H9 (cell line): ENCODE results near the gene CHCHD3. TPM values are rescaled to one million over a fixed set of nuclear protein-coding genes. Genes with fewer than 3 reads are reported as not detected.

Experiments used
- DNase-seq: peaks from one replicate; pipeline ENCODE4 v3.0.0-alpha.2; 2017
- H2AFZ ChIP-seq: one replicate; pipeline ENCODE4 v1.6.1; 2013; ENCODE audit warnings: mild to moderate bottlenecking, low read length, control low read depth, moderate library complexity
- H2AK5ac ChIP-seq: 2 replicates; pipeline ENCODE4 v1.6.1; 2013; ENCODE audit warnings: low read length, control low read depth, mixed read lengths; ENCODE audit not compliant: insufficient read length
- H2BK120ac ChIP-seq: one replicate; pipeline ENCODE4 v1.6.1; 2013; ENCODE audit warnings: low read depth, mild to moderate bottlenecking, low read length, control low read depth, inconsistent platforms; ENCODE audit not compliant: poor library complexity, severe bottlenecking
- H2BK12ac ChIP-seq: 2 replicates; pipeline ENCODE4 v1.6.1; 2013; ENCODE audit warnings: low read length, control low read depth, mixed read lengths, low read depth; ENCODE audit not compliant: insufficient read length
- H2BK15ac ChIP-seq: 2 replicates; pipeline ENCODE4 v1.6.1; 2013; ENCODE audit warnings: low read depth, low read length, control low read depth
- H2BK20ac ChIP-seq: one replicate; pipeline ENCODE4 v1.6.1; 2013; ENCODE audit warnings: low read depth, mild to moderate bottlenecking, low read length, control low read depth, inconsistent platforms; ENCODE audit not compliant: poor library complexity, severe bottlenecking
- H2BK5ac ChIP-seq: 2 replicates; pipeline ENCODE4 v1.6.1; 2013; ENCODE audit warnings: low read length, control low read depth, mixed read lengths; ENCODE audit not compliant: insufficient read length
- H3K14ac ChIP-seq: 2 replicates; pipeline ENCODE4 v1.6.1; 2013; ENCODE audit warnings: low read length, control low read depth; ENCODE audit not compliant: insufficient read depth
- H3K18ac ChIP-seq: 2 replicates; pipeline ENCODE4 v1.6.1; 2013; ENCODE audit warnings: low read depth, mild to moderate bottlenecking, mixed read lengths, low read length, control low read depth; ENCODE audit not compliant: insufficient read length
- H3K23ac ChIP-seq: 2 replicates; pipeline ENCODE4 v1.6.1; 2013; ENCODE audit warnings: low read length, control low read depth, mixed read lengths, low read depth; ENCODE audit not compliant: insufficient read length
- H3K23me2 ChIP-seq: 2 replicates; pipeline ENCODE4 v1.6.1; 2013; ENCODE audit warnings: low read depth, mild to moderate bottlenecking, mixed read lengths, low read length, control low read depth; ENCODE audit not compliant: insufficient read length, poor library complexity, severe bottlenecking
- H3K27ac ChIP-seq: 2 replicates; pipeline ENCODE4 v1.5.1; 2013; ENCODE audit warnings: low read length, control low read depth, mixed read lengths, low read depth; ENCODE audit not compliant: insufficient read length
- H3K27me3 ChIP-seq: 2 replicates; pipeline ENCODE4 v1.6.1; 2013; ENCODE audit warnings: low read length, control low read depth, inconsistent platforms; ENCODE audit not compliant: insufficient read depth
- H3K4ac ChIP-seq: 2 replicates; pipeline ENCODE4 v1.6.1; 2013; ENCODE audit warnings: low read depth, mild to moderate bottlenecking, control low read depth, inconsistent platforms, low read length, moderate library complexity
- H3K4me1 ChIP-seq: 2 replicates; pipeline ENCODE4 v1.6.1; 2013; ENCODE audit warnings: low read length, control low read depth, inconsistent platforms; ENCODE audit not compliant: insufficient read depth
- H3K4me2 ChIP-seq: 2 replicates; pipeline ENCODE4 v1.6.1; 2013; ENCODE audit warnings: low read length, control low read depth, mixed read lengths; ENCODE audit not compliant: insufficient read length, insufficient read depth
- H3K56ac ChIP-seq: 2 replicates; pipeline ENCODE4 v1.6.1; 2013; ENCODE audit warnings: low read depth, mild to moderate bottlenecking, mixed read lengths, low read length, control low read depth; ENCODE audit not compliant: insufficient read length
- H3K79me1 ChIP-seq: 2 replicates; pipeline ENCODE4 v1.6.1; 2013; ENCODE audit warnings: low read depth, mild to moderate bottlenecking, moderate library complexity, low read length, control low read depth, inconsistent platforms; ENCODE audit not compliant: insufficient read depth, poor library complexity, severe bottlenecking
- H3K79me2 ChIP-seq: 2 replicates; pipeline ENCODE4 v1.6.1; 2013; ENCODE audit warnings: low read length, control low read depth, inconsistent platforms; ENCODE audit not compliant: insufficient read depth
- H3K9ac ChIP-seq: 2 replicates; pipeline ENCODE4 v1.6.1; 2013; ENCODE audit warnings: low read length, control low read depth, mixed read lengths; ENCODE audit not compliant: insufficient read length; ENCODE audit errors: extremely low read depth
- H3K9me3 ChIP-seq: one replicate; pipeline ENCODE4 v1.6.1; 2013; ENCODE audit warnings: low read depth, low read length, inconsistent platforms; ENCODE audit not compliant: control insufficient read depth
- H3T11ph ChIP-seq: one replicate; pipeline ENCODE4 v1.6.1; 2013; ENCODE audit warnings: mild to moderate bottlenecking, low read length, control low read depth, inconsistent platforms
- H4K20me1 ChIP-seq: one replicate; pipeline ENCODE4 v1.6.1; 2013; ENCODE audit not compliant: control insufficient read depth, insufficient read length, insufficient read depth
- H4K5ac ChIP-seq: 2 replicates; pipeline ENCODE4 v1.6.1; 2013; ENCODE audit warnings: low read depth, mild to moderate bottlenecking, mixed read lengths, low read length, control low read depth; ENCODE audit not compliant: insufficient read length
- H4K8ac ChIP-seq: replicated peaks from 2 replicates; pipeline ENCODE4 v1.6.1; 2013; ENCODE audit warnings: low read length, control low read depth, mixed read lengths, low read depth; ENCODE audit not compliant: insufficient read length
- H4K91ac ChIP-seq: 2 replicates; pipeline ENCODE4 v1.6.1; 2013; ENCODE audit warnings: low read depth, mild to moderate bottlenecking, moderate library complexity, mixed read lengths, low read length, control low read depth; ENCODE audit not compliant: insufficient read length
- H3K27ac Mint-ChIP-seq, 3 experiments: 2 replicates in 2 of 3; 3 replicates in 1 of 3; pipeline ENCODE4 v1.8.0; 2020 to 2021; ENCODE audit warnings: mixed read lengths in 3 of 3, mild to moderate bottlenecking in 1 of 3, moderate library complexity in 1 of 3
- H3K27me3 Mint-ChIP-seq: 2 replicates; pipeline ENCODE4 v1.8.0; 2021; ENCODE audit warnings: low read depth, mild to moderate bottlenecking, moderate library complexity, mixed read lengths
- H3K36me3 Mint-ChIP-seq, 3 experiments: 2 replicates in 2 of 3; 3 replicates in 1 of 3; pipeline ENCODE4 v1.8.0; 2020 to 2021; ENCODE audit warnings: low read depth in 3 of 3, mixed read lengths in 3 of 3; ENCODE audit not compliant: insufficient read depth in 1 of 3
- H3K4me1 Mint-ChIP-seq, 2 experiments: 2 replicates each; pipeline ENCODE4 v1.8.0; 2020; ENCODE audit warnings: mixed read lengths in 2 of 2
- H3K4me3 Mint-ChIP-seq, 2 experiments: 2 replicates in 1 of 2; 3 replicates in 1 of 2; pipeline ENCODE4 v1.8.0; 2020 to 2021; ENCODE audit warnings: mild to moderate bottlenecking in 2 of 2, mixed read lengths in 2 of 2, moderate library complexity in 1 of 2
- H3K9me3 Mint-ChIP-seq, 2 experiments: 2 replicates in 1 of 2; 3 replicates in 1 of 2; pipeline ENCODE4 v1.8.0; 2020; ENCODE audit warnings: mild to moderate bottlenecking in 2 of 2, mixed read lengths in 2 of 2, moderate library complexity in 1 of 2
- CTCF ChIP-seq: fragments of 200-600 bp; sonication (generic); conservative IDR thresholded peaks from 3 replicates; pipeline ENCODE4 v1.8.0; 2021; ENCODE audit warnings: antibody characterized with exemption, mild to moderate bottlenecking
- WGBS: extraction: QIAGEN DNeasy Blood & Tissue Kit; methylation state at CpG from one replicate; pipeline ENCODE4 v1.1.7; 2013; ENCODE audit warnings: missing lambda C conversion rate, low lambda C conversion rate, mixed read lengths; ENCODE audit not compliant: insufficient read length; ENCODE audit errors: extremely low coverage; 5-methylcytosine and 5-hydroxymethylcytosine counted together
- total RNA-seq: library from RNA; stranded (reverse); gene quantifications from 2 replicates; pipeline ENCODE4 v1.2.1, GENCODE V29; 2021

Gene CHCHD3
- total RNA-seq, 1 experiment from 2014 or later, result 104 TPM

- H4K5ac ChIP-seq, result no peak overlapping the region
- no peak overlapping the region for H3K4me2 ChIP-seq
- H3K79me1 ChIP-seq, result peaks cover 3% of the 10 kb centered on the region
- Mint-ChIP-seq H3K4me1 (peaks cover 21 to 23% of the 10 kb centered on the region in 2 experiments), H3K27me3 (no peaks in the 10 kb centered on the region), H3K36me3 (peaks cover 0 to 4% (median 0%) of the 10 kb centered on the region in 3 experiments; a peak in 3 of 7 replicates), H3K4me3 (no peak overlapping the region), H3K27ac (peak overlapping the region in 2 of 3 experiments; percentile 36 to 76; a peak in 2 of 7 replicates), H3K9me3 (no peaks in the 10 kb centered on the region)
- H2AFZ ChIP-seq, result no peak overlapping the region
- H3K79me2 ChIP-seq, result no peaks in the 10 kb centered on the region; the same call in 1 of the 2 replicates
- H2BK5ac ChIP-seq, result no peak overlapping the region
- no peak overlapping the region for H2BK12ac ChIP-seq
- H3K56ac ChIP-seq, result no peak overlapping the region
- no peak overlapping the region for H2BK120ac ChIP-seq
- H2BK20ac ChIP-seq, result no peak overlapping the region
- H3K9ac ChIP-seq, result no peak overlapping the region
- TF ChIP-seq CTCF, result no peak
- WGBS, result no CpG with 5 or more reads among the region's 7 CpGs
- no peaks in the 10 kb centered on the region for H4K20me1 ChIP-seq
- no peaks in the 10 kb centered on the region for H3K4me1 ChIP-seq
- no peak overlapping the region for H4K91ac ChIP-seq
- peak; percentile 46 for DNase-seq
- H2BK15ac ChIP-seq, result no peak overlapping the region
- no peak overlapping the region for H3T11ph ChIP-seq
- H3K14ac ChIP-seq, result no peak overlapping the region
- no peaks in the 10 kb centered on the region for H3K23me2 ChIP-seq
- H3K9me3 ChIP-seq, result no peaks in the 10 kb centered on the region
- no peak overlapping the region for H4K8ac ChIP-seq
- no peak overlapping the region for H3K23ac ChIP-seq
- H3K4ac ChIP-seq, result no peak overlapping the region
- no peaks in the 10 kb centered on the region for H3K27me3 ChIP-seq
- no peak overlapping the region for H3K18ac ChIP-seq
- H3K27ac ChIP-seq, result no peak overlapping the region
- H2AK5ac ChIP-seq, result no peak overlapping the region
Measured at GRCh38 chr7:132932296-132933071, 149.4 kb downstream of the CHCHD3 start.
